GM12878 (cell line): Measurements from ENCODE around the gene VTI1A. TPM values are rescaled to one million over a fixed set of nuclear protein-coding genes. Genes with fewer than 3 reads are reported as not detected.

Experiments
- ATAC-seq: fragments of 200-7000 bp; cut with Tn5 transposase; 3 replicates; pipeline ENCODE4 v1.9.1; 2020; ENCODE audit warnings: mild to moderate bottlenecking, moderate library complexity
- BruUV-seq: library from RNA; stranded (reverse); fragments of 400-500 nt; replicated peaks from 2 replicates; lab custom pipeline; 2021; lab: Mats Ljungman, UMichigan
- CTCF ChIA-PET: fragments of 300-600 bp; sonication (Branson Sonifier 250); formaldehyde crosslinking; extraction: SDS; loops from one replicate; lab custom pipeline; 2021; ENCODE audit warnings: inconsistent platforms; lab: Yijun Ruan, JAX
- POLR2A ChIA-PET: fragments of 350-600 bp; formaldehyde crosslinking; extraction: SDS; loops from one replicate; lab custom pipeline; 2021; ENCODE audit warnings: inconsistent platforms; lab: Charles Lee
- RAD21 ChIA-PET: fragments of 300-600 bp; sonication (Branson Sonifier 250); formaldehyde crosslinking; loops from one replicate; lab custom pipeline; 2023; ENCODE audit warnings: antibody characterized with exemption; ENCODE audit not compliant: unreplicated experiment; lab: Charles Lee
- SMC1A ChIA-PET: fragments of 300-600 bp; sonication (Branson Sonifier 250); formaldehyde crosslinking; loops from one replicate; lab custom pipeline; 2023; ENCODE audit not compliant: unreplicated experiment, uncharacterized antibody; lab: Charles Lee
- DNase-seq: peaks from one replicate; pipeline ENCODE4 v3.0.0-alpha.2; 2011; ENCODE audit warnings: low read depth, low spot score
- FAIRE-seq: peaks from 3 replicates; lab custom pipeline; 2011; peaks lifted over from hg19 to GRCh38; lab: Jason Lieb, UNC
- H2AFZ ChIP-seq: 2 replicates; pipeline ENCODE4 v1.6.0; 2011; ENCODE audit warnings: low read depth, low read length, control low read depth; ENCODE audit not compliant: control insufficient read depth
- H3K27ac ChIP-seq: 2 replicates; pipeline ENCODE4 v1.5.1; 2011; ENCODE audit warnings: control low read depth; ENCODE audit not compliant: control insufficient read depth, insufficient read depth
- H3K27me3 ChIP-seq, 2 experiments: replicated peaks in 1 of 2; 2 replicates each; pipeline versions ENCODE4 v1.6.0 to v1.6.1; 2011; ENCODE audit warnings: low read length in 1 of 2; ENCODE audit not compliant: control insufficient read depth in 2 of 2, insufficient read depth in 2 of 2
- H3K36me3 ChIP-seq, 2 experiments: 2 replicates each; pipeline ENCODE4 v1.5.1; 2011; ENCODE audit warnings: low read length in 1 of 2; ENCODE audit not compliant: control insufficient read depth in 2 of 2, insufficient read depth in 2 of 2
- H3K4me1 ChIP-seq: 2 replicates; pipeline ENCODE4 v1.6.1; 2011; ENCODE audit warnings: mild to moderate bottlenecking, low read length, moderate library complexity, mixed read lengths; ENCODE audit not compliant: control insufficient read depth, insufficient read depth
- H3K4me2 ChIP-seq: 2 replicates; pipeline ENCODE4 v1.6.0; 2011; ENCODE audit warnings: control low read depth; ENCODE audit not compliant: control insufficient read depth, insufficient read depth
- H3K4me3 ChIP-seq: fragments of 200-600 bp; sonication (generic); 2 replicates; pipeline ENCODE4 v1.5.1; 2016
- H3K79me2 ChIP-seq: 2 replicates; pipeline ENCODE4 v1.6.0; 2011; ENCODE audit warnings: low read length; ENCODE audit not compliant: control insufficient read depth, insufficient read depth
- H3K9ac ChIP-seq: 2 replicates; pipeline ENCODE4 v1.8.0; 2011; ENCODE audit warnings: low read length, control low read depth, mixed read lengths; ENCODE audit not compliant: control insufficient read depth, insufficient read depth
- H3K9me3 ChIP-seq: replicated peaks from 3 replicates; pipeline ENCODE4 v1.5.1; 2011; ENCODE audit warnings: mild to moderate bottlenecking, low read length; ENCODE audit not compliant: control insufficient read depth, insufficient read depth
- H4K20me1 ChIP-seq: 2 replicates; pipeline ENCODE4 v1.6.0; 2011; ENCODE audit not compliant: control insufficient read depth, insufficient read depth
- ATF2 ChIP-seq: IDR thresholded peaks from 2 replicates; pipeline ENCODE4 v1.6.1; 2012; ENCODE audit warnings: low read length, inconsistent platforms
- JUND ChIP-seq: IDR thresholded peaks from 2 replicates; pipeline ENCODE4 v1.6.1; 2012; ENCODE audit warnings: low read depth, mild to moderate bottlenecking, low read length, improper control_type of control experiment, moderate library complexity
- NBN ChIP-seq: fragments of 450-650 bp; IDR thresholded peaks from 2 replicates; pipeline ENCODE4 v1.6.1; 2016
- WGBS: methylation state at CpG from one replicate; pipeline ENCODE4 v1.1.6; 2016; ENCODE audit warnings: low lambda C conversion rate; ENCODE audit not compliant: insufficient replicate concordance, insufficient coverage; ENCODE audit errors: missing lambda C conversion rate; 5-methylcytosine and 5-hydroxymethylcytosine counted together
- in situ Hi-C: fragments of 300-500 bp; cut with MboI; formaldehyde crosslinking; loops from 9 replicates; pipeline ENCODE4 v1.14.3; 2018; ENCODE audit warnings: mixed read lengths
- intact Hi-C: fragments of 100-400 bp; cut with micrococcal nuclease; formaldehyde crosslinking; loops from one replicate; pipeline ENCODE4 v1.14.2; 2022; ENCODE audit not compliant: unreplicated experiment
- polyA plus RNA-seq, 11 experiments: library from polyadenylated mRNA; depleted of rRNA in 4 of 11; unstranded in 6 of 11; stranded (reverse) in 5 of 11; fragments of >200 nt; fragmentation: Nextera tagmentation in 4 of 11; fragmentation: Illumina TruSeq in 1 of 11; extraction: Ambion mirVana in 4 of 11; extraction: Trizol in 1 of 11; gene quantifications; 1 replicate in 1 of 11; 2 replicates in 10 of 11; pipeline versions ENCODE4 v1.2.1 to v1.2.3, GENCODE V29; 2011 to 2016; ENCODE audit warnings: inconsistent platforms in 2 of 11, missing spikeins in 2 of 11, low read depth in 1 of 11
- total RNA-seq, 4 experiments: library from RNA; depleted of rRNA in 3 of 4; stranded (reverse); fragments of >200 nt in 3 of 4; fragmentation: Illumina TruSeq in 1 of 4; extraction: Trizol in 1 of 4; gene quantifications; 2 replicates each; pipeline versions ENCODE4 v1.2.1 to v1.2.3, GENCODE V29; 2013 to 2021

VTI1A gene
- total and polyA plus RNA-seq, 10 of the 15 experiments (the other 5 are each of a cell fraction or from before 2014, with no cell fraction given): 12.4 to 43.2 (median 27.5) TPM

DNA sequence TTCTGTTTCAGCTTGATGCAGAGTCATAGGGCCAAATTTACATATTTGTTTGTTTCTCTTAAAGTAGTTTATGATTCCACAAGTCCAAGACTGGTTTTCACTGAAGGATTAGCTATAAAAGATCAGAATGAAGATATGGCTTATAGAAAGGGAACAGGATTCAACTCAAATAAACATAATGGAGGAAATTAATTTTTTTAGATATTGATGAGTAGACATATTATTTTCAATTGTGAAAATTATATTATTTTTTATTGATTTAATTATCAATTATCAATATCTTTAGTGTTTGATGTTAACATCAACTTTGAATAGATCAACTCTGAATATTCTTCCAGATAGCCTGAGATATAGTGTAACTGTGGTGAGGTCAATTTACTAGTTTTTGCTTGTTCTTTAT, 68.1 kb downstream of the VTI1A start:
- no peaks in the 10 kb centered on the region for H3K79me2 ChIP-seq
- intact Hi-C loops: no loop called here
- DNase-seq: no peak
- RAD21 ChIA-PET: no interaction called here
- no peak overlapping the region for H3K4me3 ChIP-seq
- H3K27me3 ChIP-seq: no peaks in the 10 kb centered on the region
- H3K4me2 ChIP-seq: no peak overlapping the region
- no peak overlapping the region for H3K27ac ChIP-seq
- SMC1A ChIA-PET: interaction anchor here (1.2 kb wide), 1 partner anchor 14 kb away, joined by 4 read pairs; no protein-coding TSS in a partner anchor
- no peak for TF ChIP-seq NBN
- no peak for TF ChIP-seq JUND
- no TSS peak for BruUV-seq
- no peaks in the 10 kb centered on the region for H3K4me1 ChIP-seq
- FAIRE-seq: no peak
- CTCF ChIA-PET: interaction anchor here (0.9 kb wide), 1 partner anchor 378 kb away, joined by 3 read pairs; no protein-coding TSS in a partner anchor
- POLR2A ChIA-PET: no interaction called here
- no peaks in the 10 kb centered on the region for H3K9me3 ChIP-seq
- H3K9ac ChIP-seq: no peak overlapping the region
- H2AFZ ChIP-seq: no peak overlapping the region
- in situ Hi-C loops: no loop called here
- no peaks in the 10 kb centered on the region for H3K36me3 ChIP-seq
- no peaks in the 10 kb centered on the region for H4K20me1 ChIP-seq
- no peak for ATAC-seq

GRCh38 chr10:112515852-112516251, 68.8 kb downstream of the VTI1A start:
- no peak for FAIRE-seq
- no peaks in the 10 kb centered on the region for H3K79me2 ChIP-seq
- H3K36me3 ChIP-seq: no peaks in the 10 kb centered on the region
- in situ Hi-C loops: no loop called here
- no peak overlapping the region for H2AFZ ChIP-seq
- WGBS: 100% methylated on average over 2 of the region's 2 CpGs
- no peaks in the 10 kb centered on the region for H3K4me1 ChIP-seq
- RAD21 ChIA-PET: no interaction called here
- no peak for TF ChIP-seq ATF2
- TF ChIP-seq, all 136 proteins: peak for 0
- H3K9me3 ChIP-seq: no peaks in the 10 kb centered on the region
- intact Hi-C loops: no loop called here
- no peak overlapping the region for H3K27ac ChIP-seq
- no peaks in the 10 kb centered on the region for H3K27me3 ChIP-seq
- no peak for DNase-seq
- no peaks in the 10 kb centered on the region for H4K20me1 ChIP-seq
- no TSS peak for BruUV-seq
- ChIA-PET SMC1A (interaction anchor here (0.7 to 1.5 kb wide), 2 partner anchors 11 to 1849 kb away, joined by 3 to 5 read pairs; no protein-coding TSS in a partner anchor), CTCF (no interaction called here), POLR2A (no interaction called here)
- ATAC-seq: no peak
- no peak overlapping the region for H3K9ac ChIP-seq
- H3K4me2 ChIP-seq: no peak overlapping the region
- H3K4me3 ChIP-seq: no peak overlapping the region
